H1 (cell line): ENCODE measurements around the gene ARSI. TPM values are rescaled to one million over a fixed set of nuclear protein-coding genes. Genes with fewer than 3 reads are reported as not detected.

Experiments used
- ASH2L ChIP-seq: fragments of 200-600, 300-600 bp; sonication (generic); IDR thresholded peaks from one replicate; pipeline ENCODE4 v1.7.1; 2017; ENCODE audit warnings: low read length
- BACH1 ChIP-seq: IDR thresholded peaks from 2 replicates; pipeline ENCODE4 v1.6.1; 2012; ENCODE audit warnings: low read length, improper control_type of control experiment
- CTBP2 ChIP-seq: IDR thresholded peaks from 2 replicates; pipeline ENCODE4 v1.7.0; 2011; ENCODE audit warnings: borderline replicate concordance, mild to moderate bottlenecking, moderate library complexity, mixed read lengths, low read length; ENCODE audit not compliant: insufficient read depth, insufficient read length
- JUND ChIP-seq: IDR thresholded peaks from 2 replicates; pipeline ENCODE4 v1.6.1; 2011; ENCODE audit warnings: mild to moderate bottlenecking, improper control_type of control experiment, low read length
- polyA plus RNA-seq, 7 experiments: library from polyadenylated mRNA; depleted of rRNA in 3 of 7; stranded (reverse) in 5 of 7; unstranded in 2 of 7; fragments of >200 nt in 5 of 7; fragments of 200-250 nt in 2 of 7; gene quantifications; 1 replicate in 5 of 7; 2 replicates in 1 of 7; 4 replicates in 1 of 7; pipeline versions ENCODE4 v1.2.1 to v1.2.3, GENCODE V29; 2011 to 2013; ENCODE audit warnings: missing spikeins in 2 of 7, mixed read lengths in 2 of 7
- total RNA-seq: library from RNA; stranded (reverse); fragmentation: NEBNext Ultra II Directional; extraction: Animal tissue kit (Norgen Biotek cat#: 25700); gene quantifications from 2 replicates; pipeline ENCODE4 v1.2.1, GENCODE V29; 2021
- TF ChIP-seq, protein P1 (sequence below): fragments of 300-600 bp; sonication (generic); IDR thresholded peaks from 2 replicates; pipeline ENCODE4 v1.7.1; 2012; ENCODE audit warnings: low read length, moderate library complexity, mild to moderate bottlenecking, inconsistent platforms; ENCODE audit not compliant: insufficient replicate concordance
- TF ChIP-seq, protein P2 (sequence below): IDR thresholded peaks from 2 replicates; pipeline ENCODE4 v1.6.1; 2011; ENCODE audit warnings: low read length, improper control_type of control experiment
- TF ChIP-seq, protein P3 (sequence below): IDR thresholded peaks from 2 replicates; pipeline ENCODE4 v1.6.1; 2011; ENCODE audit warnings: low read depth, mild to moderate bottlenecking, low read length; ENCODE audit not compliant: insufficient read depth

ARSI gene
- total and polyA plus RNA-seq, 2 of the 8 experiments (the other 6 are each of a cell fraction or from before 2014, with no cell fraction given): 4.5 to 6.7 TPM

DNA sequence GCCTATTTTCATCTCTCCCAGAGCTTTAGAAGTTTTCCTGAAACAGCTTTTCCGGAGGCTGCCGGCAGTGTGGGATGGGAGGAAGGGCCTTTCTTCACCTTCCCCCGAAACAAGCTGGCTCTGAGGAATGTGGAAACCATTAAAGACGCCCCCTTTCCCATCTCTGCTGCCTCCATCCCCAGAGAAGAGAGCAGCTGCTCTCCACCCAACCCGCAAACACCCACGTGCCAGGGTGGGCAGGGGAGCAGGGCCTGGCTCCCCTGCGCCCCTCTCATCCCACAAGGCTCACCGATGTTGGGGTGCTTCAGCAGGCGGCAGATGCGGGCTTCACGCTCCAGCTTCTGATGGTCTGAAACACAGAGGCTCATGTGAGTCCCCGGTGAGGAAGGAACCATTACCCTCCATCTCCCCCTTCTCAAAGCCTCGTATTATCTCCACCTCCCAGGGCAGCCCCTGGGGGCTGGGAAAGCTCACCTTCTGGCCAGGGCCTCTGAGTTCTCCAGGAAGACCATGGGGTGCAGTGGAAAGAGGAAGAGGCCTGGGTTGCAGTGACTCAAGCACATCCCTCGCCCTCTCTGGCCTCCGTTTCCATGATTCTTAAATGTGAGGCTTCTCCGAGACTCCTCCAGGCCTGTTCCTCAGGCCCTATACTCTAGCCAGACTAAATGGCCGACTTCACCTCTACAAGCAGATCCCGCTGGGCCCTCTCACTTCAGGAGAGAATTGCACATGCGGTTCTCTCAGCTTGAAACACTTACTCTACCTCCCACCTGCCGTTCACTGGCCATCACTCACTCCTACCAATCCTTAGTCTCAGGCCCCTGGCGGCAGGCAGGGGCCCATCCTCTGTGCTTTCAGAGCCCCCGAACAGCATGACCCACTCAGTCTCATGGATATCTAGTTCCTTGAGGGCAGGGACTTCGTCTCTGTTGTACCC lies 37.8 kb downstream of the ARSI start (continued):
- TF ChIP-seq, protein P1, sequence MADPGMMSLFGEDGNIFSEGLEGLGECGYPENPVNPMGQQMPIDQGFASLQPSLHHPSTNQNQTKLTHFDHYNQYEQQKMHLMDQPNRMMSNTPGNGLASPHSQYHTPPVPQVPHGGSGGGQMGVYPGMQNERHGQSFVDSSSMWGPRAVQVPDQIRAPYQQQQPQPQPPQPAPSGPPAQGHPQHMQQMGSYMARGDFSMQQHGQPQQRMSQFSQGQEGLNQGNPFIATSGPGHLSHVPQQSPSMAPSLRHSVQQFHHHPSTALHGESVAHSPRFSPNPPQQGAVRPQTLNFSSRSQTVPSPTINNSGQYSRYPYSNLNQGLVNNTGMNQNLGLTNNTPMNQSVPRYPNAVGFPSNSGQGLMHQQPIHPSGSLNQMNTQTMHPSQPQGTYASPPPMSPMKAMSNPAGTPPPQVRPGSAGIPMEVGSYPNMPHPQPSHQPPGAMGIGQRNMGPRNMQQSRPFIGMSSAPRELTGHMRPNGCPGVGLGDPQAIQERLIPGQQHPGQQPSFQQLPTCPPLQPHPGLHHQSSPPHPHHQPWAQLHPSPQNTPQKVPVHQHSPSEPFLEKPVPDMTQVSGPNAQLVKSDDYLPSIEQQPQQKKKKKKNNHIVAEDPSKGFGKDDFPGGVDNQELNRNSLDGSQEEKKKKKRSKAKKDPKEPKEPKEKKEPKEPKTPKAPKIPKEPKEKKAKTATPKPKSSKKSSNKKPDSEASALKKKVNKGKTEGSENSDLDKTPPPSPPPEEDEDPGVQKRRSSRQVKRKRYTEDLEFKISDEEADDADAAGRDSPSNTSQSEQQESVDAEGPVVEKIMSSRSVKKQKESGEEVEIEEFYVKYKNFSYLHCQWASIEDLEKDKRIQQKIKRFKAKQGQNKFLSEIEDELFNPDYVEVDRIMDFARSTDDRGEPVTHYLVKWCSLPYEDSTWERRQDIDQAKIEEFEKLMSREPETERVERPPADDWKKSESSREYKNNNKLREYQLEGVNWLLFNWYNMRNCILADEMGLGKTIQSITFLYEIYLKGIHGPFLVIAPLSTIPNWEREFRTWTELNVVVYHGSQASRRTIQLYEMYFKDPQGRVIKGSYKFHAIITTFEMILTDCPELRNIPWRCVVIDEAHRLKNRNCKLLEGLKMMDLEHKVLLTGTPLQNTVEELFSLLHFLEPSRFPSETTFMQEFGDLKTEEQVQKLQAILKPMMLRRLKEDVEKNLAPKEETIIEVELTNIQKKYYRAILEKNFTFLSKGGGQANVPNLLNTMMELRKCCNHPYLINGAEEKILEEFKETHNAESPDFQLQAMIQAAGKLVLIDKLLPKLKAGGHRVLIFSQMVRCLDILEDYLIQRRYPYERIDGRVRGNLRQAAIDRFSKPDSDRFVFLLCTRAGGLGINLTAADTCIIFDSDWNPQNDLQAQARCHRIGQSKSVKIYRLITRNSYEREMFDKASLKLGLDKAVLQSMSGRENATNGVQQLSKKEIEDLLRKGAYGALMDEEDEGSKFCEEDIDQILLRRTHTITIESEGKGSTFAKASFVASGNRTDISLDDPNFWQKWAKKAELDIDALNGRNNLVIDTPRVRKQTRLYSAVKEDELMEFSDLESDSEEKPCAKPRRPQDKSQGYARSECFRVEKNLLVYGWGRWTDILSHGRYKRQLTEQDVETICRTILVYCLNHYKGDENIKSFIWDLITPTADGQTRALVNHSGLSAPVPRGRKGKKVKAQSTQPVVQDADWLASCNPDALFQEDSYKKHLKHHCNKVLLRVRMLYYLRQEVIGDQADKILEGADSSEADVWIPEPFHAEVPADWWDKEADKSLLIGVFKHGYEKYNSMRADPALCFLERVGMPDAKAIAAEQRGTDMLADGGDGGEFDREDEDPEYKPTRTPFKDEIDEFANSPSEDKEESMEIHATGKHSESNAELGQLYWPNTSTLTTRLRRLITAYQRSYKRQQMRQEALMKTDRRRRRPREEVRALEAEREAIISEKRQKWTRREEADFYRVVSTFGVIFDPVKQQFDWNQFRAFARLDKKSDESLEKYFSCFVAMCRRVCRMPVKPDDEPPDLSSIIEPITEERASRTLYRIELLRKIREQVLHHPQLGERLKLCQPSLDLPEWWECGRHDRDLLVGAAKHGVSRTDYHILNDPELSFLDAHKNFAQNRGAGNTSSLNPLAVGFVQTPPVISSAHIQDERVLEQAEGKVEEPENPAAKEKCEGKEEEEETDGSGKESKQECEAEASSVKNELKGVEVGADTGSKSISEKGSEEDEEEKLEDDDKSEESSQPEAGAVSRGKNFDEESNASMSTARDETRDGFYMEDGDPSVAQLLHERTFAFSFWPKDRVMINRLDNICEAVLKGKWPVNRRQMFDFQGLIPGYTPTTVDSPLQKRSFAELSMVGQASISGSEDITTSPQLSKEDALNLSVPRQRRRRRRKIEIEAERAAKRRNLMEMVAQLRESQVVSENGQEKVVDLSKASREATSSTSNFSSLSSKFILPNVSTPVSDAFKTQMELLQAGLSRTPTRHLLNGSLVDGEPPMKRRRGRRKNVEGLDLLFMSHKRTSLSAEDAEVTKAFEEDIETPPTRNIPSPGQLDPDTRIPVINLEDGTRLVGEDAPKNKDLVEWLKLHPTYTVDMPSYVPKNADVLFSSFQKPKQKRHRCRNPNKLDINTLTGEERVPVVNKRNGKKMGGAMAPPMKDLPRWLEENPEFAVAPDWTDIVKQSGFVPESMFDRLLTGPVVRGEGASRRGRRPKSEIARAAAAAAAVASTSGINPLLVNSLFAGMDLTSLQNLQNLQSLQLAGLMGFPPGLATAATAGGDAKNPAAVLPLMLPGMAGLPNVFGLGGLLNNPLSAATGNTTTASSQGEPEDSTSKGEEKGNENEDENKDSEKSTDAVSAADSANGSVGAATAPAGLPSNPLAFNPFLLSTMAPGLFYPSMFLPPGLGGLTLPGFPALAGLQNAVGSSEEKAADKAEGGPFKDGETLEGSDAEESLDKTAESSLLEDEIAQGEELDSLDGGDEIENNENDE: no peak
- TF ChIP-seq, protein P2, sequence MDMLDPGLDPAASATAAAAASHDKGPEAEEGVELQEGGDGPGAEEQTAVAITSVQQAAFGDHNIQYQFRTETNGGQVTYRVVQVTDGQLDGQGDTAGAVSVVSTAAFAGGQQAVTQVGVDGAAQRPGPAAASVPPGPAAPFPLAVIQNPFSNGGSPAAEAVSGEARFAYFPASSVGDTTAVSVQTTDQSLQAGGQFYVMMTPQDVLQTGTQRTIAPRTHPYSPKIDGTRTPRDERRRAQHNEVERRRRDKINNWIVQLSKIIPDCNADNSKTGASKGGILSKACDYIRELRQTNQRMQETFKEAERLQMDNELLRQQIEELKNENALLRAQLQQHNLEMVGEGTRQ: no peak
- TF ChIP-seq ASH2L: no peak
- no peak for TF ChIP-seq CTBP2
- no peak for TF ChIP-seq JUND
- TF ChIP-seq, protein P3, sequence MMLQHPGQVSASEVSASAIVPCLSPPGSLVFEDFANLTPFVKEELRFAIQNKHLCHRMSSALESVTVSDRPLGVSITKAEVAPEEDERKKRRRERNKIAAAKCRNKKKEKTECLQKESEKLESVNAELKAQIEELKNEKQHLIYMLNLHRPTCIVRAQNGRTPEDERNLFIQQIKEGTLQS: no peak
- TF ChIP-seq BACH1: no peak
